Measurements from ENCODE around the gene HDAC3. TPM values are rescaled to one million over a fixed set of nuclear protein-coding genes. Genes with fewer than 3 reads are reported as not detected.
A peak's percentile ranks its signal among the peaks of the same experiment; 100 is the strongest.

Gene HDAC3
- total RNA-seq, result 10 to 100 TPM; 85.8 to 89.6 TPM

- Mint-ChIP-seq H3K9me3 (no peaks in the 10 kb centered on the region), H3K27me3 (no peaks in the 10 kb centered on the region), H3K4me3 (peak within 1 kb of the TSS; percentile 94), H3K36me3 (peaks cover 12% of the 10 kb centered on the region), H3K27ac (peak within 1 kb of the TSS; percentile 93), H3K4me1 (peaks cover 45% of the 10 kb centered on the region)
- POLR2A ChIA-PET, result interaction anchor here (0.6 to 9.6 kb wide), 24 partner anchors 9 to 473 kb away, joined by 3 to 107 read pairs (median 5); partner anchors contain the start of genes DELE1, DIAPH1, FCHSD1 and RNF14
- DNase-seq (peak; percentile 99), ATAC-seq (ENCODE audit: low read depth) (peak; percentile 69)
These were observed at the start of gene HDAC3, which contains the start of gene RELL2 for GRCh38 chr5:141636413-141637122. TSS of gene HDAC3 (minus strand) at chr5:141636849. CDS start at chr5:141636790, 59 bp downstream. TSS of gene RELL2 (plus strand) at chr5:141636997. CDS start at chr5:141638226, 1,229 bp downstream.

DNA sequence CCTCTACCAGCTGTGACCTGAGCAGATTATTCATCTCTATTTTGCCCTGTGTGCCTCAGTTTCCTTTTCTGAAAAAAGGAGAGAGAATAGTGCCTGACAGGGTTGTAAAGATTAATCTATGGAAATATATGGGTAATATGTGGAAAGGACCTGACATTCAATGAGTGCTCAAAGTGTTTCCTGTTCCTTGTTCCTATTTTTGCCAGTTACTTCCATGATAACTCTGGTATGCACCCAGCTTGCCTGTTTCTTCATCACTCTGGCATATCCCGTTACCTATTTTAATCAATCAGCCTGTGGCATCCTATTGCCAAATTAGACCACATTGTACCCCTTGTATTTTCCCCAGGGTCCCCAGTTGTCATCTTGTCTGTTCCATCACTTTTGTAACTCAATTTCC, 48.9 kb upstream of the HDAC3 start:
- no peak for ATAC-seq (ENCODE audit: low read depth)
- POLR2A ChIA-PET, result no interaction called here
- peaks cover 4% of the 10 kb centered on the region for H3K27me3 Mint-ChIP-seq
- peaks cover 35% of the 10 kb centered on the region for H3K4me1 Mint-ChIP-seq
- DNase-seq, result no peak
- H3K27ac Mint-ChIP-seq, result no peak overlapping the region
- no peaks in the 10 kb centered on the region for H3K9me3 Mint-ChIP-seq
- no peaks in the 10 kb centered on the region for H3K36me3 Mint-ChIP-seq
- H3K4me3 Mint-ChIP-seq, result no peak overlapping the region

DNA sequence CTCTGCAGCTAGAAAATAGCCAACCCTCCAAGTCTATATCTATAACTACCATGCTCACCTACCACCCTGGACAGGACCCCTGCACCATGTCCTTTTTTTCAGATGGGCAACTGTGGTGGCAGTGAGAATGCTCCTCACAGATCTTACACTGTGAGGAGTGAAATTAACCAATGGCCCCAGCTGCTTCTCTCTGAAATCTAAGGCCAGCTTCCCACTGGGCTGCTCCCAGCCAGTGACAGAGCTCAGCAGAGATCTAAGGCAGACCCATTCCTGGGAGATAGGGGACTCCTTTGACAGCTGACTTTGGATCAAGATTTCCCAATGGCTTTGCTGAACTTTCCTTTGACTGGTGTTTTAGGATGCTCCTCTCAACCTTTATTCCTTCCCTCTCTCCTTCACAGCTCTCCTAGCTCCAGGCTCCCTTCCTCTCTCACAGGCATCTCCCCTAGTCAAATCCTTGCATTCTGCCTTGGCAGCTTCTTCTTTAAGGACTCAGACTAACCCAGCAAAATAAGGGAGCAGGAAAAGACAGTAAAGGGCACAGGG, 47.0 kb upstream of the HDAC3 start:
- Mint-ChIP-seq H3K4me3 (peak overlapping the region; percentile 13), H3K9me3 (no peaks in the 10 kb centered on the region), H3K4me1 (peaks cover 34% of the 10 kb centered on the region), H3K36me3 (peaks cover 4% of the 10 kb centered on the region), H3K27me3 (no peaks in the 10 kb centered on the region), H3K27ac (peak overlapping the region; percentile 40)
- POLR2A ChIA-PET, result interaction anchor here (0.6 to 1.7 kb wide), 15 partner anchors 8 to 323 kb away, joined by 3 to 10 read pairs (median 3); partner anchors contain the start of genes FCHSD1, HDAC3, PCDH12 and RELL2
- no peak for ATAC-seq (ENCODE audit: low read depth)
- DNase-seq, result no peak

- POLR2A ChIA-PET, result interaction anchor here (1.2 to 2.3 kb wide), 3 partner anchors 12 to 90 kb away, joined by 5 to 9 read pairs (median 5); partner anchors contain the start of gene FCHSD1
- Mint-ChIP-seq H3K36me3 (peaks cover 4% of the 10 kb centered on the region), H3K27me3 (peaks cover 2% of the 10 kb centered on the region)
These were observed 45.3 kb upstream of the HDAC3 start, which contains the start of gene ARAP3 for GRCh38 chr5:141681695-141682641. TSS of gene ARAP3 (minus strand) at chr5:141682230. CDS start at chr5:141680486, 1,744 bp downstream.

DNA sequence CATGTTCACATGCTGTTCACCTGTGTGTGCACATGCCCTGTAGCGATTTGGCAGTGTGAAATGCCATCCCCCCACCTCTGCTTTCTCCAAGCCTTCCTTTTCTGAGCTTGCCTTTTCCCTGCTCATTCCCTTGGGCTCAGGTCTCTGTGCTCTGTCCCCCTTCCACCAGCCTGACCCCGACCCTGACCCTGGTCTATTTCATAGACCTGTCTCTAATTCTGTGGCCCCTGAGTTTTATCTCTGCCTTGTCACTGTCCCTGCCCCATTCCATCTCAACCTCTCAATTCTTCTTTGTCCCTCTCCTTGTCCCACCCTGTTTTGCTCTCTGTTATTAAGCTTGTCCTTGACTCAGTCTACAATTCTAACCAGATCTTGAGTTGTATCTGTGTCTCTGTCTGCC, 44.6 kb upstream of the HDAC3 start:
- H3K27me3 Mint-ChIP-seq, result peaks cover 2% of the 10 kb centered on the region
- ATAC-seq (ENCODE audit: low read depth), result no peak

More at GRCh38 chr5:141681695-141682641, 45.3 kb upstream of the HDAC3 start, which contains the start of gene ARAP3:
- Mint-ChIP-seq H3K4me3 (peak within 1 kb of the TSS; percentile 83), H3K4me1 (peaks cover 34% of the 10 kb centered on the region), H3K9me3 (no peaks in the 10 kb centered on the region), H3K27ac (peak within 1 kb of the TSS; percentile 78)
- peak; percentile 75 for ATAC-seq (ENCODE audit: low read depth)
- DNase-seq, result peak; percentile 75

GRCh38 chr5:141680751-141681201, 44.1 kb upstream of the HDAC3 start:
- POLR2A ChIA-PET, result interaction anchor here (1.3 to 2.3 kb wide), 2 partner anchors 30 to 89 kb away, joined by 5 read pairs; partner anchors contain the start of gene FCHSD1
- DNase-seq, result no peak

More for the DNA sequence above, 44.6 kb upstream of the HDAC3 start:
- peak overlapping the region; percentile 23 for H3K27ac Mint-ChIP-seq
- H3K36me3 Mint-ChIP-seq, result peaks cover 4% of the 10 kb centered on the region
- no peaks in the 10 kb centered on the region for H3K9me3 Mint-ChIP-seq
- H3K4me1 Mint-ChIP-seq, result peaks cover 34% of the 10 kb centered on the region
- DNase-seq, result no peak
- peak overlapping the region; percentile 70 for H3K4me3 Mint-ChIP-seq
- POLR2A ChIA-PET, result interaction anchor here (1.3 to 2.3 kb wide), 2 partner anchors 30 to 89 kb away, joined by 5 read pairs; partner anchors contain the start of gene FCHSD1

DNA sequence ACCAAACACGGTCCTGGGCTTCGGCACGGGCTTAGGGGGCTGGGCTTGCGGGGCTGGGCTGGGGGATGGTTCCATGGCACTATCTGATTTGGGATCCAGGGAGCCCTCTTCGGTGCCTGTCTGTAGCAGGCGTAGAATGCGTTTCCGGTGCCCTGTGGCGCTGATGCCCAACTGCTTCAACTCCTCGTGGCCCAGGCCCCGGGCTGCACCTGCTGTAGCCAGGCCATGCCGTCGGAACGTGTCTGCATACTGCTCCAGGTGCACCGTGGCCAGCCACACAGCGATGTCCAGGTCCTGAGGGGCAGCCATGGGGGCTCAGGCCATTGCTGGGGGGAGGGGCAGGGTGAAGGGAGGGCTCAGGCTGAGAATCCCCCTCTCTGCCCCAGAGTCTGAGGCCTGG, 43.5 kb upstream of the HDAC3 start:
- H3K36me3 Mint-ChIP-seq, result peaks cover 4% of the 10 kb centered on the region
- no peak overlapping the region for H3K27ac Mint-ChIP-seq
- ATAC-seq (ENCODE audit: low read depth), result no peak
- DNase-seq, result no peak
- peaks cover 2% of the 10 kb centered on the region for H3K27me3 Mint-ChIP-seq
- no peak overlapping the region for H3K4me3 Mint-ChIP-seq
- no peaks in the 10 kb centered on the region for H3K9me3 Mint-ChIP-seq
- H3K4me1 Mint-ChIP-seq, result peaks cover 34% of the 10 kb centered on the region
- POLR2A ChIA-PET, result no interaction called here

More at GRCh38 chr5:141680751-141681201, 44.1 kb upstream of the HDAC3 start:
- H3K27me3 Mint-ChIP-seq, result peaks cover 2% of the 10 kb centered on the region
- peak overlapping the region; percentile 23 for H3K27ac Mint-ChIP-seq
- peak overlapping the region; percentile 70 for H3K4me3 Mint-ChIP-seq
- ATAC-seq (ENCODE audit: low read depth), result no peak
- H3K36me3 Mint-ChIP-seq, result peaks cover 4% of the 10 kb centered on the region
- H3K4me1 Mint-ChIP-seq, result peaks cover 34% of the 10 kb centered on the region
- H3K9me3 Mint-ChIP-seq, result no peaks in the 10 kb centered on the region

- no peaks in the 10 kb centered on the region for H3K9me3 Mint-ChIP-seq
- DNase-seq, result no peak
- H3K4me3 Mint-ChIP-seq, result no peak overlapping the region
- H3K4me1 Mint-ChIP-seq, result peaks cover 20% of the 10 kb centered on the region
- ATAC-seq (ENCODE audit: low read depth), result no peak
- peaks cover 4% of the 10 kb centered on the region for H3K36me3 Mint-ChIP-seq
- H3K27ac Mint-ChIP-seq, result no peak overlapping the region
- POLR2A ChIA-PET, result no interaction called here
- H3K27me3 Mint-ChIP-seq, result peaks cover 2% of the 10 kb centered on the region
These were observed 40.8 kb upstream of the HDAC3 start for GRCh38 chr5:141677415-141677814.

- peaks cover 4% of the 10 kb centered on the region for H3K36me3 Mint-ChIP-seq
- H3K27ac Mint-ChIP-seq, result no peak overlapping the region
- no peak overlapping the region for H3K4me3 Mint-ChIP-seq
- H3K9me3 Mint-ChIP-seq, result no peaks in the 10 kb centered on the region
- H3K4me1 Mint-ChIP-seq, result peaks cover 10% of the 10 kb centered on the region
- POLR2A ChIA-PET, result no interaction called here
- H3K27me3 Mint-ChIP-seq, result peaks cover 2% of the 10 kb centered on the region
- ATAC-seq (ENCODE audit: low read depth) (no peak), DNase-seq (no peak)
These were observed 39.0 kb upstream of the HDAC3 start for GRCh38 chr5:141675672-141676071.

DNA sequence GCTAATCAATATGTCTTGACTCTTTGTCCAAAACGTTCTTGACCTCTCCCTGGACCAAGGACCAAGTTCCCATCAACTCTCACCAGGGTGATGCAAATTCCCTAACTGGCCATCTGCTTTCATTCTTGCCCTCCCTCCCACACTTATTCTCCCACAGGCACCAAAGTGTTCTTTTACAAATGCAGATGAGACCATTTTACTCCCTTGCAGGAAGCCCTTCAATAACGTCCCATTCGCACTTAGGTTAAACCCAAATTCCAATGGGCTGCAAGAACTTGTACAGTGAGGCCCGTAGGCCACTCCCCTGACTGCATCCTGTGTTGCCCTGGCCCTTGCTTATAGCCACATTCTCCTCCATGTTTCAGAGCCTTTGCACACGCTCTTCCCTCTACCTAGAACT, 38.1 kb upstream of the HDAC3 start:
- Mint-ChIP-seq H3K9me3 (no peaks in the 10 kb centered on the region), H3K27ac (no peak overlapping the region), H3K4me1 (peaks cover 8% of the 10 kb centered on the region), H3K36me3 (peaks cover 4% of the 10 kb centered on the region), H3K4me3 (no peak overlapping the region), H3K27me3 (peaks cover 2% of the 10 kb centered on the region)
- ATAC-seq (ENCODE audit: low read depth), result no peak
- POLR2A ChIA-PET, result no interaction called here
- no peak for DNase-seq

GRCh38 chr5:141672841-141673813, 36.5 kb upstream of the HDAC3 start:
- no peak for ATAC-seq (ENCODE audit: low read depth)
- POLR2A ChIA-PET, result no interaction called here

More at GRCh38 chr5:141672841-141673813, 36.5 kb upstream of the HDAC3 start:
- H3K27ac Mint-ChIP-seq, result no peak overlapping the region
- peaks cover 5% of the 10 kb centered on the region for H3K4me1 Mint-ChIP-seq
- no peak overlapping the region for H3K4me3 Mint-ChIP-seq
- peaks cover under 1% of the 10 kb centered on the region for H3K27me3 Mint-ChIP-seq
- H3K9me3 Mint-ChIP-seq, result no peaks in the 10 kb centered on the region
- no peak for DNase-seq
- no peaks in the 10 kb centered on the region for H3K36me3 Mint-ChIP-seq

Measured in activated naive CD8-positive, alpha-beta T cell treated with anti-CD3 and anti-CD28 coated beads, Interleukin-2, amount 10 ng/mL, durations not matched to agents 7 days and 5 days (primary cell).